Measurements from ENCODE around the gene MMP25. TPM values are rescaled to one million over a fixed set of nuclear protein-coding genes. Genes with fewer than 3 reads are reported as not detected.

Gene MMP25
- total and polyA plus RNA-seq, 9 of the 15 experiments (the other 6 are each of a cell fraction or from before 2014, with no cell fraction given): 0.03 to 0.04 TPM; not detected in 7

DNA sequence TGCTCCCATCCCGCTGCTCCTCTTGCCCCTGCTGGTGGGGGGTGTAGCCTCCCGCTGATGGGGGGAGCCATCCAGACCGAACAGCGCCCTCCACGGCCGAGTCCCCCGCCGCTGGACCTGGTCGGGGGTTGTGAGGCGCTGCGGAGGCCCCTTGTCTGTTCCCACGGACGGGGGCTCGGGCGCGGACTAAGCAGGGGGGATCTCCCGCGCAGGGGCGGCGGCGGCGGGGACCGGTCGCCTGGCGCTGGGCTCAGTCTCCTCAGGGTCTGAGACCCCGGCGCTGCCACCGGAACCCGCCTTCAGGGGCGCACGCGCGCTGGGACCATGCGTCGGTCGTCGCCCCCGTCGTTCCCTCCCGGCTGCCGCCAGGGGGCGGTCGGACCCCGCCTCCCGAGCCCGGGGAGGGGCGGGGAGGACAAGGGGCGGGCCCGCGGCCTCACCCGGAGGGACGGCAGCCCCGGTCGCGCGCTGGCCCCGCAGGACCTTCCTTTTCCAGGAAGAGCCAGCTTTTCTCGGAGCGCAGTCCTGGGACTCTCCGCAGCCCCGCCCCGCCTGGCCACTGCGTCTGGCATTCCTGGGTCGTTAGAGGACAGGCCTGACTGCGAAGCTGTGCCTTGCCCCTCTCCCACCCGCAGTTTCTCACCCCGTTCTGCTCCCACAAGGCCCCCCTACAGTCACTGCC lies 12.8 kb downstream of the MMP25 start (continued):
- TF ChIP-seq EHMT2 (IDR thresholded peaks at IDR 0.05) (no peak), GMEB1 (CRISPR knock-in tag; IDR thresholded peaks at IDR 0.05) (no peak), IRF1 (CRISPR knock-in tag; IDR thresholded peaks at IDR 0.05; ENCODE audit: borderline replicate concordance) (no peak), ZNF699 (CRISPR knock-in tag; IDR thresholded peaks at IDR 0.05; ENCODE audit: insufficient replicate concordance) (no peak), NELFE (IDR thresholded peaks at IDR 0.05; ENCODE audit: insufficient read depth, insufficient read length) (no peak), TAF15 (IDR thresholded peaks at IDR 0.05; ENCODE audit: low read depth, low read length) (no peak), ZBTB17 (CRISPR knock-in tag; IDR thresholded peaks at IDR 0.05) (peak; percentile 9; the same call in 1 of the 2 replicates), EGR1 (conservative IDR thresholded peaks at IDR 0.05) (no peak), RB1 (IDR thresholded peaks at IDR 0.05; ENCODE audit: low read depth) (peak; percentile 91), SAFB (IDR thresholded peaks at IDR 0.05; ENCODE audit: borderline replicate concordance, low read depth, low read length) (0 out of 2 replicates have a peak, but pooled peaks have one; percentile 21), ZNF124 (CRISPR knock-in tag; IDR thresholded peaks at IDR 0.05) (no peak), SMARCA5 (IDR thresholded peaks at IDR 0.05) (no peak), MBD2 (IDR thresholded peaks at IDR 0.05; ENCODE audit: borderline replicate concordance, low read depth) (no peak), KAT7 (CRISPR knock-in tag; IDR thresholded peaks at IDR 0.05; ENCODE audit: borderline replicate concordance) (no peak), ETV5 (CRISPR knock-in tag; IDR thresholded peaks at IDR 0.05; ENCODE audit: low read depth) (peak; percentile 73; the same call in 1 of the 2 replicates), CXXC5 (CRISPR knock-in tag; IDR thresholded peaks at IDR 0.05) (peak; percentile 90), U2AF2 (optimal IDR thresholded peaks at IDR 0.05; ENCODE audit: low read depth, low read length) (no peak), CBFA2T3 (IDR thresholded peaks at IDR 0.05) (no peak), PML (IDR thresholded peaks at IDR 0.05; ENCODE audit: low read length) (no peak), BRD9 (IDR thresholded peaks at IDR 0.05; ENCODE audit: low read depth, partially characterized antibody) (no peak), ZKSCAN3 (CRISPR knock-in tag; IDR thresholded peaks at IDR 0.05) (no peak), SP2 (IDR thresholded peaks at IDR 0.05; ENCODE audit: extremely low read depth, low read depth, low read length, poor library complexity, severe bottlenecking) (no peak), FOXJ3 (CRISPR knock-in tag; IDR thresholded peaks at IDR 0.05) (no peak), SMARCE1 (IDR thresholded peaks at IDR 0.05) (no peak), ZNF184 (CRISPR knock-in tag; IDR thresholded peaks at IDR 0.05) (no peak), ZNF23 (CRISPR knock-in tag; IDR thresholded peaks at IDR 0.05) (no peak)
- TF ChIP-seq, protein P1, sequence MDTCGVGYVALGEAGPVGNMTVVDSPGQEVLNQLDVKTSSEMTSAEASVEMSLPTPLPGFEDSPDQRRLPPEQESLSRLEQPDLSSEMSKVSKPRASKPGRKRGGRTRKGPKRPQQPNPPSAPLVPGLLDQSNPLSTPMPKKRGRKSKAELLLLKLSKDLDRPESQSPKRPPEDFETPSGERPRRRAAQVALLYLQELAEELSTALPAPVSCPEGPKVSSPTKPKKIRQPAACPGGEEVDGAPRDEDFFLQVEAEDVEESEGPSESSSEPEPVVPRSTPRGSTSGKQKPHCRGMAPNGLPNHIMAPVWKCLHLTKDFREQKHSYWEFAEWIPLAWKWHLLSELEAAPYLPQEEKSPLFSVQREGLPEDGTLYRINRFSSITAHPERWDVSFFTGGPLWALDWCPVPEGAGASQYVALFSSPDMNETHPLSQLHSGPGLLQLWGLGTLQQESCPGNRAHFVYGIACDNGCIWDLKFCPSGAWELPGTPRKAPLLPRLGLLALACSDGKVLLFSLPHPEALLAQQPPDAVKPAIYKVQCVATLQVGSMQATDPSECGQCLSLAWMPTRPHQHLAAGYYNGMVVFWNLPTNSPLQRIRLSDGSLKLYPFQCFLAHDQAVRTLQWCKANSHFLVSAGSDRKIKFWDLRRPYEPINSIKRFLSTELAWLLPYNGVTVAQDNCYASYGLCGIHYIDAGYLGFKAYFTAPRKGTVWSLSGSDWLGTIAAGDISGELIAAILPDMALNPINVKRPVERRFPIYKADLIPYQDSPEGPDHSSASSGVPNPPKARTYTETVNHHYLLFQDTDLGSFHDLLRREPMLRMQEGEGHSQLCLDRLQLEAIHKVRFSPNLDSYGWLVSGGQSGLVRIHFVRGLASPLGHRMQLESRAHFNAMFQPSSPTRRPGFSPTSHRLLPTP (IDR thresholded peaks at IDR 0.05; ENCODE audit: borderline replicate concordance, extremely low read depth, insufficient read length): no peak

All from K562 (cell line).